ENCODE measurements around the gene NINJ1.

NINJ1 gene

GRCh38 chr9:93181672-93182435, 47.8 kb upstream of the NINJ1 start:
- no peak overlapping the region for H3K4me2 ChIP-seq (ENCODE audit: low read depth, low read length, poor library complexity, severe bottlenecking)
- no peak overlapping the region for H2AFZ ChIP-seq (ENCODE audit: low read depth, low read length, severe bottlenecking)
- no peaks in the 10 kb centered on the region for H3K36me3 ChIP-seq (ENCODE audit: low read length)
- H3K27me3 ChIP-seq (ENCODE audit: low read length) = no peaks in the 10 kb centered on the region
- H3K9me3 ChIP-seq (ENCODE audit: insufficient read depth, low read length) = no peaks in the 10 kb centered on the region
- H3K4me3 ChIP-seq (ENCODE audit: insufficient read depth, low read length, poor library complexity, severe bottlenecking) = no peak overlapping the region
- no peaks in the 10 kb centered on the region for H3F3A ChIP-seq (ENCODE audit: insufficient read depth)
- no peak for TF ChIP-seq CTCF (IDR thresholded peaks at IDR 0.05; ENCODE audit: insufficient read depth, low read length, poor library complexity, severe bottlenecking)
- no peak for TF ChIP-seq EZH2phosphoT487 (conservative IDR thresholded peaks at IDR 0.05; ENCODE audit: low read length)
- H3K79me2 ChIP-seq (ENCODE audit: insufficient read depth, low read length) = no peaks in the 10 kb centered on the region
- no peak overlapping the region for H3K9ac ChIP-seq (ENCODE audit: low read length)
- no peak overlapping the region for H3K27ac ChIP-seq (ENCODE audit: low read depth, low read length)
- no peaks in the 10 kb centered on the region for H4K20me1 ChIP-seq (ENCODE audit: low read depth, low read length)
- no peaks in the 10 kb centered on the region for H3K9me2 ChIP-seq (replicated peaks; ENCODE audit: insufficient read depth, low read length)

- H3K27me3 ChIP-seq (ENCODE audit: low read length) = no peaks in the 10 kb centered on the region
Observed at GRCh38 chr9:93180938-93181337, 46.9 kb upstream of the NINJ1 start.

GRCh38 chr9:93178851-93179786, 45.1 kb upstream of the NINJ1 start:
- Histone ChIP-seq H3K9me2 (replicated peaks; ENCODE audit: insufficient read depth, low read length) (no peaks in the 10 kb centered on the region), H3F3A (ENCODE audit: insufficient read depth) (no peaks in the 10 kb centered on the region), H3K36me3 (ENCODE audit: low read length) (no peaks in the 10 kb centered on the region), H3K4me3 (ENCODE audit: insufficient read depth, low read length, poor library complexity, severe bottlenecking) (no peak overlapping the region), H4K20me1 (ENCODE audit: low read depth, low read length) (no peaks in the 10 kb centered on the region), H3K27ac (ENCODE audit: low read depth, low read length) (no peak overlapping the region), H2AFZ (ENCODE audit: low read depth, low read length, severe bottlenecking) (no peak overlapping the region), H3K79me2 (ENCODE audit: insufficient read depth, low read length) (no peaks in the 10 kb centered on the region), H3K4me2 (ENCODE audit: low read depth, low read length, poor library complexity, severe bottlenecking) (no peak overlapping the region), H3K27me3 (ENCODE audit: low read length) (no peaks in the 10 kb centered on the region), H3K9me3 (ENCODE audit: insufficient read depth, low read length) (no peaks in the 10 kb centered on the region), H3K9ac (ENCODE audit: low read length) (no peak overlapping the region)
- TF ChIP-seq CTCF (IDR thresholded peaks at IDR 0.05; ENCODE audit: insufficient read depth, low read length, poor library complexity, severe bottlenecking) (no peak), EZH2phosphoT487 (conservative IDR thresholded peaks at IDR 0.05; ENCODE audit: low read length) (no peak)

More at GRCh38 chr9:93180938-93181337, 46.9 kb upstream of the NINJ1 start:
- Histone ChIP-seq H3F3A (ENCODE audit: insufficient read depth) (no peaks in the 10 kb centered on the region), H3K4me3 (ENCODE audit: insufficient read depth, low read length, poor library complexity, severe bottlenecking) (no peak overlapping the region), H4K20me1 (ENCODE audit: low read depth, low read length) (no peaks in the 10 kb centered on the region), H3K9me2 (replicated peaks; ENCODE audit: insufficient read depth, low read length) (no peaks in the 10 kb centered on the region), H3K27ac (ENCODE audit: low read depth, low read length) (no peak overlapping the region), H2AFZ (ENCODE audit: low read depth, low read length, severe bottlenecking) (no peak overlapping the region), H3K4me2 (ENCODE audit: low read depth, low read length, poor library complexity, severe bottlenecking) (no peak overlapping the region), H3K9me3 (ENCODE audit: insufficient read depth, low read length) (no peaks in the 10 kb centered on the region), H3K36me3 (ENCODE audit: low read length) (no peaks in the 10 kb centered on the region), H3K79me2 (ENCODE audit: insufficient read depth, low read length) (no peaks in the 10 kb centered on the region), H3K9ac (ENCODE audit: low read length) (no peak overlapping the region)
- TF ChIP-seq EZH2phosphoT487 (conservative IDR thresholded peaks at IDR 0.05; ENCODE audit: low read length) (no peak), CTCF (IDR thresholded peaks at IDR 0.05; ENCODE audit: insufficient read depth, low read length, poor library complexity, severe bottlenecking) (no peak)

All from SU-DHL-6 (cell line).